ENCODE data around the gene TMED1.

TMED1 gene

GRCh38 chr19:10835089-10835753 is 791 bp downstream of the TMED1 start:
- no peak for TF ChIP-seq CTCF (IDR thresholded peaks at IDR 0.05; ENCODE audit: insufficient read depth, low read length)
- no peak for TF ChIP-seq REST (IDR thresholded peaks at IDR 0.05; ENCODE audit: insufficient replicate concordance, low read depth)
- no peak for TF ChIP-seq GABPA (IDR thresholded peaks at IDR 0.05; ENCODE audit: low read depth)
- TF ChIP-seq POLR2AphosphoS5 (IDR thresholded peaks at IDR 0.05; ENCODE audit: low read depth), result no peak
- TF ChIP-seq SPI1 (IDR thresholded peaks at IDR 0.05; ENCODE audit: borderline replicate concordance, low read depth), result no peak
- DNase-seq (ENCODE audit: low read depth in 1 of 2, low spot score in 1 of 2), result no peak
- H3K4me3 ChIP-seq (replicated peaks; ENCODE audit: insufficient read depth, low read length), result peak overlapping the region; percentile 32
- no peaks in the 10 kb centered on the region for H3K27me3 ChIP-seq (ENCODE audit: insufficient read depth, poor library complexity, severe bottlenecking)
- no peak overlapping the region; the same call in 1 of the 2 replicates for H3K27ac ChIP-seq (replicated peaks)

- TF ChIP-seq SPI1 (IDR thresholded peaks at IDR 0.05; ENCODE audit: borderline replicate concordance, low read depth) (no peak), GABPA (IDR thresholded peaks at IDR 0.05; ENCODE audit: low read depth) (no peak), POLR2AphosphoS5 (IDR thresholded peaks at IDR 0.05; ENCODE audit: low read depth) (no peak), REST (IDR thresholded peaks at IDR 0.05; ENCODE audit: insufficient replicate concordance, low read depth) (no peak)
- Histone ChIP-seq H3K27me3 (ENCODE audit: insufficient read depth, poor library complexity, severe bottlenecking) (no peaks in the 10 kb centered on the region), H3K4me3 (replicated peaks; ENCODE audit: insufficient read depth, low read length) (no peak overlapping the region), H3K27ac (replicated peaks) (no peak overlapping the region)
- no peak for DNase-seq (ENCODE audit: low read depth in 1 of 2, low spot score in 1 of 2)
These were observed 3.1 kb downstream of the TMED1 start for GRCh38 chr19:10832939-10833296.

- TF ChIP-seq POLR2AphosphoS5 (IDR thresholded peaks at IDR 0.05; ENCODE audit: low read depth), result peak; percentile 40; the same call in 1 of the 2 replicates
- TF ChIP-seq CTCF (IDR thresholded peaks at IDR 0.05; ENCODE audit: insufficient read depth, low read length), result no peak
- TF ChIP-seq GABPA (IDR thresholded peaks at IDR 0.05; ENCODE audit: low read depth), result no peak
- TF ChIP-seq REST (IDR thresholded peaks at IDR 0.05; ENCODE audit: insufficient replicate concordance, low read depth), result no peak
- H3K4me3 ChIP-seq (replicated peaks; ENCODE audit: insufficient read depth, low read length), result no peak overlapping the region
- DNase-seq (ENCODE audit: low read depth in 1 of 2, low spot score in 1 of 2), result no peak
- H3K27me3 ChIP-seq (ENCODE audit: insufficient read depth, poor library complexity, severe bottlenecking), result no peaks in the 10 kb centered on the region
- no peak overlapping the region for H3K27ac ChIP-seq (replicated peaks)
These were observed 3.7 kb downstream of the TMED1 start for GRCh38 chr19:10831987-10832938.

All from HL-60 (cell line).